GM20000 (cell line): ENCODE data around the gene CYP2W1.
"Not testable (repeated sequence)": the region's sequence is repeated elsewhere in the genome, so short reads cannot be mapped to it uniquely, and the experiment has no call there.

Experiments
- DNase-seq: peaks from one replicate; pipeline ENCODE4 v3.0.0; 2012; ENCODE audit warnings: low spot score
- TF ChIP-seq, protein P1 (sequence below): IDR thresholded peaks from 2 replicates; pipeline ENCODE4 v1.5.1; 2012; ENCODE audit warnings: mild to moderate bottlenecking, control low read depth; ENCODE audit errors: extremely low read depth, missing control alignments

Gene CYP2W1

GRCh38 chr7:938546-939185, 44.3 kb upstream of the CYP2W1 start:
- no peak for DNase-seq
- TF ChIP-seq, protein P1, sequence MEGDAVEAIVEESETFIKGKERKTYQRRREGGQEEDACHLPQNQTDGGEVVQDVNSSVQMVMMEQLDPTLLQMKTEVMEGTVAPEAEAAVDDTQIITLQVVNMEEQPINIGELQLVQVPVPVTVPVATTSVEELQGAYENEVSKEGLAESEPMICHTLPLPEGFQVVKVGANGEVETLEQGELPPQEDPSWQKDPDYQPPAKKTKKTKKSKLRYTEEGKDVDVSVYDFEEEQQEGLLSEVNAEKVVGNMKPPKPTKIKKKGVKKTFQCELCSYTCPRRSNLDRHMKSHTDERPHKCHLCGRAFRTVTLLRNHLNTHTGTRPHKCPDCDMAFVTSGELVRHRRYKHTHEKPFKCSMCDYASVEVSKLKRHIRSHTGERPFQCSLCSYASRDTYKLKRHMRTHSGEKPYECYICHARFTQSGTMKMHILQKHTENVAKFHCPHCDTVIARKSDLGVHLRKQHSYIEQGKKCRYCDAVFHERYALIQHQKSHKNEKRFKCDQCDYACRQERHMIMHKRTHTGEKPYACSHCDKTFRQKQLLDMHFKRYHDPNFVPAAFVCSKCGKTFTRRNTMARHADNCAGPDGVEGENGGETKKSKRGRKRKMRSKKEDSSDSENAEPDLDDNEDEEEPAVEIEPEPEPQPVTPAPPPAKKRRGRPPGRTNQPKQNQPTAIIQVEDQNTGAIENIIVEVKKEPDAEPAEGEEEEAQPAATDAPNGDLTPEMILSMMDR = no peak

DNA sequence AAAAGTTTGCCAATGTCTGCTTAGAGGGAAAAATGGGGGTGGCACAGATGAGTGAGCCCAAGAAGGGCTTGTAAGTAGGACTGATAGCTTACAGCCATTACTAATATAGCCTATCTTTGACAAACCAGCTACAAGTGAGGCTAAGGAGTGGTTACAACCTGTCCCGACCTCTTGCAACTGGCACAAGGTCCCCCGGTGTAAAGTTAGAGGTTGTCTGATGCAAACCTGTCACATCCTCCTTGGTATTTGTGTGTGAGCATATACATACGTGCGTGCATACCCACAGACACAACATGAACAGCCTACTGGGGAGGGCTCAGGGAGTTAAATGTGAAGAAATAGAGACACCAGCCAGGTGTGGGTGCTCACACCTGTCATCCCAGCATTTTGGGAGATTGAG, 43.1 kb upstream of the CYP2W1 start:
- TF ChIP-seq, protein P1 = no peak

GRCh38 chr7:940599-941408, 42.2 kb upstream of the CYP2W1 start:
- no peak for DNase-seq
- TF ChIP-seq, protein P1 = no peak

More for the DNA sequence above, 43.1 kb upstream of the CYP2W1 start:
- DNase-seq = no peak

- DNase-seq = not testable (repeated sequence)
Observed at GRCh38 chr7:943793-944192, 39.2 kb upstream of the CYP2W1 start.

- TF ChIP-seq, protein P1 = no peak
- DNase-seq = no peak
Observed at GRCh38 chr7:944744-945143, 38.2 kb upstream of the CYP2W1 start.

- no peak for DNase-seq
- TF ChIP-seq, protein P1 = no peak
Observed at GRCh38 chr7:945147-945555, 37.8 kb upstream of the CYP2W1 start.

- TF ChIP-seq, protein P1 = no peak
- no peak for DNase-seq
Observed at GRCh38 chr7:945556-946255, 37.3 kb upstream of the CYP2W1 start.
